LoVo (cell line): ENCODE data around the gene PHLPP1.
A peak's percentile ranks its signal among the peaks of the same experiment; 100 is the strongest.

ENCODE experiments used
- DNase-seq: peaks from one replicate; pipeline ENCODE4 v3.0.0-alpha.2; 2016; ENCODE audit warnings: low spot score

Gene PHLPP1

GRCh38 chr18:62944454-62944853, 229.1 kb downstream of the PHLPP1 start:
- no peak for DNase-seq

GRCh38 chr18:62948788-62949187, 233.4 kb downstream of the PHLPP1 start:
- DNase-seq, result no peak

GRCh38 chr18:62950246-62950645, 234.9 kb downstream of the PHLPP1 start:
- DNase-seq, result no peak

GRCh38 chr18:62952807-62953206, 237.5 kb downstream of the PHLPP1 start:
- no peak for DNase-seq

- DNase-seq, result no peak
These were observed 238.3 kb downstream of the PHLPP1 start for GRCh38 chr18:62953663-62954062.

- no peak for DNase-seq
These were observed 239.0 kb downstream of the PHLPP1 start for GRCh38 chr18:62954366-62954765.

GRCh38 chr18:62957885-62958472, 242.6 kb downstream of the PHLPP1 start:
- no peak for DNase-seq

- no peak for DNase-seq
These were observed 244.1 kb downstream of the PHLPP1 start for GRCh38 chr18:62959481-62959880.

- DNase-seq, result no peak
These were observed 248.2 kb downstream of the PHLPP1 start for GRCh38 chr18:62963507-62963906.

- DNase-seq, result no peak
These were observed 249.1 kb downstream of the PHLPP1 start for GRCh38 chr18:62964432-62964831.

- no peak for DNase-seq
These were observed 251.7 kb downstream of the PHLPP1 start for GRCh38 chr18:62967089-62967488.

- DNase-seq, result no peak
These were observed 258.3 kb downstream of the PHLPP1 start for GRCh38 chr18:62973689-62974088.

- no peak for DNase-seq
These were observed 259.0 kb downstream of the PHLPP1 start for GRCh38 chr18:62974388-62974787.

- DNase-seq, result no peak
These were observed 259.8 kb downstream of the PHLPP1 start for GRCh38 chr18:62974928-62975675.

- DNase-seq, result no peak
These were observed 260.4 kb downstream of the PHLPP1 start for GRCh38 chr18:62975785-62976184.

GRCh38 chr18:62976227-62976626, 260.9 kb downstream of the PHLPP1 start:
- peak; percentile 18 for DNase-seq

GRCh38 chr18:62977512-62977911, 262.2 kb downstream of the PHLPP1 start:
- DNase-seq, result no peak

GRCh38 chr18:62978251-62979049, 263.1 kb downstream of the PHLPP1 start:
- DNase-seq, result no peak

GRCh38 chr18:62979176-62979575, 263.8 kb downstream of the PHLPP1 start:
- DNase-seq, result no peak

GRCh38 chr18:62979900-62980299, 264.6 kb downstream of the PHLPP1 start:
- DNase-seq, result no peak

- DNase-seq, result no peak
These were observed 266.2 kb downstream of the PHLPP1 start for GRCh38 chr18:62981566-62981965.

GRCh38 chr18:62982600-62983251, 267.4 kb downstream of the PHLPP1 start:
- peak; percentile 30 for DNase-seq
